HepG2 (cell line): ENCODE results near the gene FSIP1. TPM values are rescaled to one million over a fixed set of nuclear protein-coding genes. Genes with fewer than 3 reads are reported as not detected.

Experiments
- FOXA3 ChIP-seq: IDR thresholded peaks from 2 replicates; pipeline ENCODE4 v1.6.1; 2016; ENCODE audit warnings: missing genetic modification reagents, missing compliant biosample characterization
- HNF4A ChIP-seq: sonication (generic); formaldehyde crosslinking; IDR thresholded peaks from 2 replicates; pipeline ENCODE4 v1.4.0; 2020; ENCODE audit warnings: missing genetic modification reagents
- KMT2A ChIP-seq: sonication (generic); formaldehyde crosslinking; IDR thresholded peaks from 2 replicates; pipeline ENCODE4 v1.4.0; 2020; ENCODE audit warnings: missing genetic modification reagents
- MEIS2 ChIP-seq: sonication (generic); formaldehyde crosslinking; IDR thresholded peaks from 2 replicates; pipeline ENCODE4 v1.9.0; 2021; ENCODE audit warnings: mild to moderate bottlenecking, missing genetic modification reagents
- PHF21A ChIP-seq: sonication (generic); formaldehyde crosslinking; IDR thresholded peaks from 2 replicates; pipeline ENCODE4 v1.5.0; 2020; ENCODE audit warnings: mild to moderate bottlenecking, missing genetic modification reagents
- POGZ ChIP-seq: sonication (generic); formaldehyde crosslinking; IDR thresholded peaks from 2 replicates; pipeline ENCODE4 v1.4.0; 2020; ENCODE audit warnings: mild to moderate bottlenecking, missing genetic modification reagents
- RAD51 ChIP-seq: fragments of 450-650 bp; IDR thresholded peaks from 2 replicates; pipeline ENCODE4 v1.6.1; 2016; ENCODE audit warnings: borderline replicate concordance
- ZNF292 ChIP-seq: sonication (generic); formaldehyde crosslinking; IDR thresholded peaks from 2 replicates; pipeline ENCODE4 v1.8.1; 2022; ENCODE audit warnings: mild to moderate bottlenecking, low read depth, missing genetic modification reagents, borderline replicate concordance
- ZNF879 ChIP-seq: sonication (generic); formaldehyde crosslinking; IDR thresholded peaks from 2 replicates; pipeline ENCODE4 v1.8.1; 2023; ENCODE audit warnings: missing genetic modification reagents
- polyA plus RNA-seq, 8 experiments: library from polyadenylated mRNA; depleted of rRNA in 3 of 8; stranded (reverse) in 7 of 8; unstranded in 1 of 8; fragments of >200 nt; fragmentation: Illumina TruSeq in 4 of 8; extraction: Trizol in 4 of 8; gene quantifications; 2 replicates each; pipeline versions ENCODE4 v1.2.1 to v1.2.3, GENCODE V29; 2011 to 2016; ENCODE audit warnings: low read depth in 4 of 8, missing spikeins in 1 of 8, mixed read lengths in 1 of 8; ENCODE audit not compliant: insufficient read depth in 1 of 8
- total RNA-seq, 5 experiments: library from RNA; depleted of rRNA; stranded (reverse); fragments of >200 nt; fragmentation: Illumina TruSeq; extraction: Trizol; gene quantifications; 2 replicates each; pipeline ENCODE4 v1.2.3, GENCODE V29; 2016; ENCODE audit warnings: low read depth in 1 of 5
- TF ChIP-seq, protein P1 (sequence below): IDR thresholded peaks from 2 replicates; pipeline ENCODE4 v1.4.0; 2020; ENCODE audit warnings: mild to moderate bottlenecking, missing genetic modification reagents
- TF ChIP-seq, protein P2 (sequence below): sonication (generic); formaldehyde crosslinking; IDR thresholded peaks from 2 replicates; pipeline ENCODE4 v1.5.1; 2020; ENCODE audit warnings: mild to moderate bottlenecking, missing genetic modification reagents, borderline replicate concordance
- TF ChIP-seq, protein P3 (sequence below), 2 experiments: IDR thresholded peaks; 2 replicates each; pipeline ENCODE4 v1.6.1; 2011 to 2012; ENCODE audit warnings: low read length in 2 of 2, borderline replicate concordance in 1 of 2, low read depth in 1 of 2, mild to moderate bottlenecking in 1 of 2, moderate library complexity in 1 of 2

FSIP1 gene
- total and polyA plus RNA-seq, 2 of the 13 experiments (the other 11 are each of a cell fraction or from before 2014, with no cell fraction given): 0.18 TPM; not detected in 1

DNA sequence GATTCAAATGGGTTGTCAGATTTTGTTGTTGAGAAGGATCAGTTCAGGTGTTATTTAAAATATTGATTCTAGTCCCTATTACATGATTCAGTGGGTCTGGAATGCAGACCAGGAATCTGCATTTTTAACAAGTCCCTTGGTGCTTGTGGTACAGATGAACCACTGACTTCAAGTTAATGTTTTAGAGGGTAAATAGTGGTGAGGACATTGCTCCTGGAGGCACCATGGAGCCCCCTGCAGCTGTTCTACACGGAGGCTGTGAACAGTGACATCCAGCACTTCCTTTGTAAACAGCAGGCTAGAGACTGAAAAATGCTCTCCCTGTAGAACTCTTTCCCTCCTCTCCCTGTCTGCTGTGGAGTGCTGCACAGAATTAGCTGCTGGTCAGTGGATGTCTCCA is 4.8 kb upstream of the FSIP1 start (continued):
- TF ChIP-seq, protein P1, sequence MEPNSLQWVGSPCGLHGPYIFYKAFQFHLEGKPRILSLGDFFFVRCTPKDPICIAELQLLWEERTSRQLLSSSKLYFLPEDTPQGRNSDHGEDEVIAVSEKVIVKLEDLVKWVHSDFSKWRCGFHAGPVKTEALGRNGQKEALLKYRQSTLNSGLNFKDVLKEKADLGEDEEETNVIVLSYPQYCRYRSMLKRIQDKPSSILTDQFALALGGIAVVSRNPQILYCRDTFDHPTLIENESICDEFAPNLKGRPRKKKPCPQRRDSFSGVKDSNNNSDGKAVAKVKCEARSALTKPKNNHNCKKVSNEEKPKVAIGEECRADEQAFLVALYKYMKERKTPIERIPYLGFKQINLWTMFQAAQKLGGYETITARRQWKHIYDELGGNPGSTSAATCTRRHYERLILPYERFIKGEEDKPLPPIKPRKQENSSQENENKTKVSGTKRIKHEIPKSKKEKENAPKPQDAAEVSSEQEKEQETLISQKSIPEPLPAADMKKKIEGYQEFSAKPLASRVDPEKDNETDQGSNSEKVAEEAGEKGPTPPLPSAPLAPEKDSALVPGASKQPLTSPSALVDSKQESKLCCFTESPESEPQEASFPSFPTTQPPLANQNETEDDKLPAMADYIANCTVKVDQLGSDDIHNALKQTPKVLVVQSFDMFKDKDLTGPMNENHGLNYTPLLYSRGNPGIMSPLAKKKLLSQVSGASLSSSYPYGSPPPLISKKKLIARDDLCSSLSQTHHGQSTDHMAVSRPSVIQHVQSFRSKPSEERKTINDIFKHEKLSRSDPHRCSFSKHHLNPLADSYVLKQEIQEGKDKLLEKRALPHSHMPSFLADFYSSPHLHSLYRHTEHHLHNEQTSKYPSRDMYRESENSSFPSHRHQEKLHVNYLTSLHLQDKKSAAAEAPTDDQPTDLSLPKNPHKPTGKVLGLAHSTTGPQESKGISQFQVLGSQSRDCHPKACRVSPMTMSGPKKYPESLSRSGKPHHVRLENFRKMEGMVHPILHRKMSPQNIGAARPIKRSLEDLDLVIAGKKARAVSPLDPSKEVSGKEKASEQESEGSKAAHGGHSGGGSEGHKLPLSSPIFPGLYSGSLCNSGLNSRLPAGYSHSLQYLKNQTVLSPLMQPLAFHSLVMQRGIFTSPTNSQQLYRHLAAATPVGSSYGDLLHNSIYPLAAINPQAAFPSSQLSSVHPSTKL (CRISPR knock-in tag): peak; percentile 38; the same call in 1 of the 2 replicates
- TF ChIP-seq RAD51: no peak
- TF ChIP-seq, protein P2, sequence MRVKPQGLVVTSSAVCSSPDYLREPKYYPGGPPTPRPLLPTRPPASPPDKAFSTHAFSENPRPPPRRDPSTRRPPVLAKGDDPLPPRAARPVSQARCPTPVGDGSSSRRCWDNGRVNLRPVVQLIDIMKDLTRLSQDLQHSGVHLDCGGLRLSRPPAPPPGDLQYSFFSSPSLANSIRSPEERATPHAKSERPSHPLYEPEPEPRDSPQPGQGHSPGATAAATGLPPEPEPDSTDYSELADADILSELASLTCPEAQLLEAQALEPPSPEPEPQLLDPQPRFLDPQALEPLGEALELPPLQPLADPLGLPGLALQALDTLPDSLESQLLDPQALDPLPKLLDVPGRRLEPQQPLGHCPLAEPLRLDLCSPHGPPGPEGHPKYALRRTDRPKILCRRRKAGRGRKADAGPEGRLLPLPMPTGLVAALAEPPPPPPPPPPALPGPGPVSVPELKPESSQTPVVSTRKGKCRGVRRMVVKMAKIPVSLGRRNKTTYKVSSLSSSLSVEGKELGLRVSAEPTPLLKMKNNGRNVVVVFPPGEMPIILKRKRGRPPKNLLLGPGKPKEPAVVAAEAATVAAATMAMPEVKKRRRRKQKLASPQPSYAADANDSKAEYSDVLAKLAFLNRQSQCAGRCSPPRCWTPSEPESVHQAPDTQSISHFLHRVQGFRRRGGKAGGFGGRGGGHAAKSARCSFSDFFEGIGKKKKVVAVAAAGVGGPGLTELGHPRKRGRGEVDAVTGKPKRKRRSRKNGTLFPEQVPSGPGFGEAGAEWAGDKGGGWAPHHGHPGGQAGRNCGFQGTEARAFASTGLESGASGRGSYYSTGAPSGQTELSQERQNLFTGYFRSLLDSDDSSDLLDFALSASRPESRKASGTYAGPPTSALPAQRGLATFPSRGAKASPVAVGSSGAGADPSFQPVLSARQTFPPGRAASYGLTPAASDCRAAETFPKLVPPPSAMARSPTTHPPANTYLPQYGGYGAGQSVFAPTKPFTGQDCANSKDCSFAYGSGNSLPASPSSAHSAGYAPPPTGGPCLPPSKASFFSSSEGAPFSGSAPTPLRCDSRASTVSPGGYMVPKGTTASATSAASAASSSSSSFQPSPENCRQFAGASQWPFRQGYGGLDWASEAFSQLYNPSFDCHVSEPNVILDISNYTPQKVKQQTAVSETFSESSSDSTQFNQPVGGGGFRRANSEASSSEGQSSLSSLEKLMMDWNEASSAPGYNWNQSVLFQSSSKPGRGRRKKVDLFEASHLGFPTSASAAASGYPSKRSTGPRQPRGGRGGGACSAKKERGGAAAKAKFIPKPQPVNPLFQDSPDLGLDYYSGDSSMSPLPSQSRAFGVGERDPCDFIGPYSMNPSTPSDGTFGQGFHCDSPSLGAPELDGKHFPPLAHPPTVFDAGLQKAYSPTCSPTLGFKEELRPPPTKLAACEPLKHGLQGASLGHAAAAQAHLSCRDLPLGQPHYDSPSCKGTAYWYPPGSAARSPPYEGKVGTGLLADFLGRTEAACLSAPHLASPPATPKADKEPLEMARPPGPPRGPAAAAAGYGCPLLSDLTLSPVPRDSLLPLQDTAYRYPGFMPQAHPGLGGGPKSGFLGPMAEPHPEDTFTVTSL (CRISPR knock-in tag): peak; percentile 50; the same call in 1 of the 2 replicates
- TF ChIP-seq HNF4A (CRISPR knock-in tag): peak; percentile 57; the same call in 1 of the 2 replicates
- TF ChIP-seq FOXA3: peak; percentile 88
- peak; percentile 50; the same call in 1 of the 2 replicates for TF ChIP-seq PHF21A
- TF ChIP-seq ZNF879 (CRISPR knock-in tag): no peak
- TF ChIP-seq ZNF292: peak; percentile 68; the same call in 1 of the 2 replicates
- TF ChIP-seq MEIS2 (CRISPR knock-in tag): 0 out of 2 replicates have a peak, but pooled peaks have one; percentile 46
- peak; percentile 51 for TF ChIP-seq POGZ (CRISPR knock-in tag)
- peak; percentile 40; the same call in 1 of the 2 replicates for TF ChIP-seq KMT2A (CRISPR knock-in tag)
- TF ChIP-seq, protein P3, sequence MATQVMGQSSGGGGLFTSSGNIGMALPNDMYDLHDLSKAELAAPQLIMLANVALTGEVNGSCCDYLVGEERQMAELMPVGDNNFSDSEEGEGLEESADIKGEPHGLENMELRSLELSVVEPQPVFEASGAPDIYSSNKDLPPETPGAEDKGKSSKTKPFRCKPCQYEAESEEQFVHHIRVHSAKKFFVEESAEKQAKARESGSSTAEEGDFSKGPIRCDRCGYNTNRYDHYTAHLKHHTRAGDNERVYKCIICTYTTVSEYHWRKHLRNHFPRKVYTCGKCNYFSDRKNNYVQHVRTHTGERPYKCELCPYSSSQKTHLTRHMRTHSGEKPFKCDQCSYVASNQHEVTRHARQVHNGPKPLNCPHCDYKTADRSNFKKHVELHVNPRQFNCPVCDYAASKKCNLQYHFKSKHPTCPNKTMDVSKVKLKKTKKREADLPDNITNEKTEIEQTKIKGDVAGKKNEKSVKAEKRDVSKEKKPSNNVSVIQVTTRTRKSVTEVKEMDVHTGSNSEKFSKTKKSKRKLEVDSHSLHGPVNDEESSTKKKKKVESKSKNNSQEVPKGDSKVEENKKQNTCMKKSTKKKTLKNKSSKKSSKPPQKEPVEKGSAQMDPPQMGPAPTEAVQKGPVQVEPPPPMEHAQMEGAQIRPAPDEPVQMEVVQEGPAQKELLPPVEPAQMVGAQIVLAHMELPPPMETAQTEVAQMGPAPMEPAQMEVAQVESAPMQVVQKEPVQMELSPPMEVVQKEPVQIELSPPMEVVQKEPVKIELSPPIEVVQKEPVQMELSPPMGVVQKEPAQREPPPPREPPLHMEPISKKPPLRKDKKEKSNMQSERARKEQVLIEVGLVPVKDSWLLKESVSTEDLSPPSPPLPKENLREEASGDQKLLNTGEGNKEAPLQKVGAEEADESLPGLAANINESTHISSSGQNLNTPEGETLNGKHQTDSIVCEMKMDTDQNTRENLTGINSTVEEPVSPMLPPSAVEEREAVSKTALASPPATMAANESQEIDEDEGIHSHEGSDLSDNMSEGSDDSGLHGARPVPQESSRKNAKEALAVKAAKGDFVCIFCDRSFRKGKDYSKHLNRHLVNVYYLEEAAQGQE (IDR thresholded peaks at IDR 0.05; ENCODE audit: borderline replicate concordance in 1 of 2, low read depth in 1 of 2, low read length in 2 of 2): 0 out of 4 replicates have a peak, but pooled peaks of 1 of the 2 experiments have one; percentile 27
